Astrocyte (in vitro differentiated cells and primary cell): ENCODE data around the gene CTIF. TPM values are rescaled to one million over a fixed set of nuclear protein-coding genes. Genes with fewer than 3 reads are reported as not detected.

Experiments
- DNase-seq: peaks from one replicate; pipeline ENCODE4 v3.0.0-alpha.2; 2010; ENCODE audit warnings: low read depth
- FAIRE-seq: peaks from 2 replicates; lab custom pipeline; 2011; peaks lifted over from hg19 to GRCh38; lab: Jason Lieb, UNC
- H2AFZ ChIP-seq: 2 replicates; pipeline ENCODE4 v1.6.0; 2012; ENCODE audit warnings: low read depth, low read length, inconsistent platforms
- H3K27ac ChIP-seq: 2 replicates; pipeline ENCODE4 v1.5.1; 2011; ENCODE audit warnings: low read depth, low read length, inconsistent platforms
- H3K27me3 ChIP-seq: 2 replicates; pipeline ENCODE4 v1.6.0; 2011; ENCODE audit warnings: low read length, inconsistent platforms; ENCODE audit not compliant: insufficient read depth
- H3K36me3 ChIP-seq: 2 replicates; pipeline ENCODE4 v1.5.1; 2011; ENCODE audit warnings: low read length, inconsistent platforms; ENCODE audit not compliant: insufficient read depth
- H3K4me1 ChIP-seq: 2 replicates; pipeline ENCODE4 v1.5.1; 2011; ENCODE audit warnings: low read length, inconsistent platforms; ENCODE audit not compliant: insufficient read depth
- H3K4me2 ChIP-seq: 2 replicates; pipeline ENCODE4 v1.6.0; 2012; ENCODE audit warnings: low read length, inconsistent platforms
- H3K4me3 ChIP-seq: 2 replicates; pipeline ENCODE4 v1.5.1; 2011; ENCODE audit warnings: low read depth, mild to moderate bottlenecking, low read length, inconsistent platforms; ENCODE audit not compliant: insufficient read depth
- H3K79me2 ChIP-seq: 2 replicates; pipeline ENCODE4 v1.6.0; 2012; ENCODE audit warnings: mild to moderate bottlenecking, low read length, inconsistent platforms; ENCODE audit not compliant: insufficient read depth
- H3K9ac ChIP-seq: 2 replicates; pipeline ENCODE4 v1.6.0; 2012; ENCODE audit warnings: mild to moderate bottlenecking, low read length, inconsistent platforms
- H3K9me3 ChIP-seq: 2 replicates; pipeline ENCODE4 v1.5.1; 2012; ENCODE audit warnings: low read depth, mild to moderate bottlenecking, low read length, inconsistent platforms; ENCODE audit not compliant: insufficient read depth
- H4K20me1 ChIP-seq: 2 replicates; pipeline ENCODE4 v1.6.0; 2012; ENCODE audit warnings: low read length, inconsistent platforms; ENCODE audit not compliant: insufficient read depth
- H3K27ac Mint-ChIP-seq: one replicate; pipeline ENCODE4 v1.8.0; 2021; ENCODE audit warnings: mild to moderate bottlenecking, mixed read lengths; ENCODE audit not compliant: unreplicated experiment
- H3K27me3 Mint-ChIP-seq: one replicate; pipeline ENCODE4 v1.8.0; 2021; ENCODE audit warnings: low read depth, mixed read lengths; ENCODE audit not compliant: unreplicated experiment
- H3K36me3 Mint-ChIP-seq: one replicate; pipeline ENCODE4 v1.8.0; 2021; ENCODE audit warnings: low read depth, mixed read lengths; ENCODE audit not compliant: unreplicated experiment
- H3K4me1 Mint-ChIP-seq: one replicate; pipeline ENCODE4 v1.8.0; 2021; ENCODE audit warnings: low read depth, mixed read lengths; ENCODE audit not compliant: unreplicated experiment
- H3K4me3 Mint-ChIP-seq: one replicate; pipeline ENCODE4 v1.8.0; 2021; ENCODE audit warnings: mild to moderate bottlenecking, moderate library complexity, mixed read lengths; ENCODE audit not compliant: unreplicated experiment
- H3K9me3 Mint-ChIP-seq: one replicate; pipeline ENCODE4 v1.8.0; 2021; ENCODE audit warnings: mild to moderate bottlenecking, mixed read lengths; ENCODE audit not compliant: unreplicated experiment
- CTCF ChIP-seq: IDR thresholded peaks from 2 replicates; pipeline ENCODE4 v1.5.1; 2011; ENCODE audit warnings: low read depth, mild to moderate bottlenecking, inconsistent platforms, low read length, moderate library complexity; ENCODE audit not compliant: insufficient read depth
- EZH2 ChIP-seq: IDR thresholded peaks from 2 replicates; pipeline ENCODE4 v1.6.1; 2012; ENCODE audit warnings: mild to moderate bottlenecking, low read length, inconsistent platforms; ENCODE audit not compliant: insufficient read depth
- total RNA-seq: library from RNA; stranded (reverse); gene quantifications from 2 replicates; pipeline ENCODE4 v1.2.1, GENCODE V29; 2021

The CTIF gene
- total RNA-seq, 1 donor from 2014 or later: 101 TPM

- H3K36me3 ChIP-seq: no peaks in the 10 kb centered on the region
- FAIRE-seq: no peak
- TF ChIP-seq CTCF: no peak
- no peak for TF ChIP-seq EZH2
- peaks cover 17% of the 10 kb centered on the region for H3K79me2 ChIP-seq
- peaks cover 41% of the 10 kb centered on the region for H3K4me1 ChIP-seq
- no peaks in the 10 kb centered on the region for H3K9me3 ChIP-seq
- Mint-ChIP-seq H3K4me3 (no peak overlapping the region), H3K36me3 (peaks cover 29% of the 10 kb centered on the region), H3K9me3 (peaks cover 2% of the 10 kb centered on the region), H3K27me3 (no peaks in the 10 kb centered on the region), H3K27ac (no peak overlapping the region), H3K4me1 (peaks cover 55% of the 10 kb centered on the region)
- no peak for DNase-seq
- no peak overlapping the region for H2AFZ ChIP-seq
- no peak overlapping the region for H3K9ac ChIP-seq
- H3K4me3 ChIP-seq: no peak overlapping the region
- no peaks in the 10 kb centered on the region for H3K27me3 ChIP-seq
- H4K20me1 ChIP-seq: peaks cover 35% of the 10 kb centered on the region
- H3K4me2 ChIP-seq: no peak overlapping the region
- H3K27ac ChIP-seq: no peak overlapping the region
These were observed 80.7 kb downstream of the CTIF start for GRCh38 chr18:48619501-48619900.

GRCh38 chr18:48620071-48620470, 81.2 kb downstream of the CTIF start:
- no peak for DNase-seq
- H3K9me3 Mint-ChIP-seq: peaks cover 2% of the 10 kb centered on the region
- H3K4me3 Mint-ChIP-seq: no peak overlapping the region
- Histone ChIP-seq H3K36me3 (no peaks in the 10 kb centered on the region), H3K4me2 (no peak overlapping the region), H3K27ac (no peak overlapping the region), H3K9me3 (no peaks in the 10 kb centered on the region), H3K27me3 (no peaks in the 10 kb centered on the region), H2AFZ (no peak overlapping the region), H4K20me1 (peaks cover 30% of the 10 kb centered on the region), H3K9ac (no peak overlapping the region), H3K4me3 (no peak overlapping the region), H3K4me1 (peaks cover 41% of the 10 kb centered on the region), H3K79me2 (peaks cover 20% of the 10 kb centered on the region)
- H3K27ac Mint-ChIP-seq: no peak overlapping the region
- no peaks in the 10 kb centered on the region for H3K27me3 Mint-ChIP-seq
- FAIRE-seq: no peak
- peaks cover 60% of the 10 kb centered on the region for H3K4me1 Mint-ChIP-seq
- peaks cover 29% of the 10 kb centered on the region for H3K36me3 Mint-ChIP-seq
- TF ChIP-seq EZH2: no peak
- TF ChIP-seq CTCF: no peak

- Histone ChIP-seq H3K4me1 (peaks cover 41% of the 10 kb centered on the region), H3K27me3 (no peaks in the 10 kb centered on the region), H3K27ac (peak overlapping the region; percentile 89), H3K9me3 (no peaks in the 10 kb centered on the region), H2AFZ (no peak overlapping the region), H3K4me2 (peak overlapping the region; percentile 63), H3K9ac (peak overlapping the region; percentile 79), H4K20me1 (peaks cover 20% of the 10 kb centered on the region), H3K36me3 (no peaks in the 10 kb centered on the region), H3K4me3 (peak overlapping the region; percentile 32), H3K79me2 (peaks cover 16% of the 10 kb centered on the region)
- no peak for TF ChIP-seq CTCF
- TF ChIP-seq EZH2: no peak
- Mint-ChIP-seq H3K4me1 (peaks cover 65% of the 10 kb centered on the region), H3K36me3 (peaks cover 27% of the 10 kb centered on the region), H3K4me3 (peak overlapping the region; percentile 63), H3K9me3 (peaks cover 2% of the 10 kb centered on the region), H3K27me3 (no peaks in the 10 kb centered on the region), H3K27ac (peak overlapping the region; percentile 91)
- no peak for FAIRE-seq
- peak; percentile 82 for DNase-seq
These were observed 82.4 kb downstream of the CTIF start for GRCh38 chr18:48621240-48621639.
